Measurements from ENCODE around the gene TCTN3.

DNA sequence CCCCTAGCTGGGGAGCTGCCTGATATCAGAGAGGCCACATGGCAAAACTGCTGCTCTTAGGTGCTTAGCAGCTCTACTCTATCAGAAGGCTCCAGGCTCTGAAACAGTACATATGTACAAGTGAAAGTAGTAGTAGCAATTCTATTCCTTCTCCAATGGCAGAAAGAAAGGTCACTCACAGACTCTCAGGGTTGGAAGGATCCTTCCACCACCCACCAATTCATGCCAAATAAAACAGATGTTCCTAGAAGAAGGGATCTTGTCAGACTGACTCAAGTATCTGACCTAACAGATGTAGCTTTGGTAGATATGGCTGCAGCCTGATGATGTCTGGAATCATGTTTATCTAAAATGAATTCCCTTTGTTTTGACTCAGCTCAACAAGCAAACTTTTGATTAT lies 29.2 kb downstream of the TCTN3 start:
- TF ChIP-seq, protein P1, sequence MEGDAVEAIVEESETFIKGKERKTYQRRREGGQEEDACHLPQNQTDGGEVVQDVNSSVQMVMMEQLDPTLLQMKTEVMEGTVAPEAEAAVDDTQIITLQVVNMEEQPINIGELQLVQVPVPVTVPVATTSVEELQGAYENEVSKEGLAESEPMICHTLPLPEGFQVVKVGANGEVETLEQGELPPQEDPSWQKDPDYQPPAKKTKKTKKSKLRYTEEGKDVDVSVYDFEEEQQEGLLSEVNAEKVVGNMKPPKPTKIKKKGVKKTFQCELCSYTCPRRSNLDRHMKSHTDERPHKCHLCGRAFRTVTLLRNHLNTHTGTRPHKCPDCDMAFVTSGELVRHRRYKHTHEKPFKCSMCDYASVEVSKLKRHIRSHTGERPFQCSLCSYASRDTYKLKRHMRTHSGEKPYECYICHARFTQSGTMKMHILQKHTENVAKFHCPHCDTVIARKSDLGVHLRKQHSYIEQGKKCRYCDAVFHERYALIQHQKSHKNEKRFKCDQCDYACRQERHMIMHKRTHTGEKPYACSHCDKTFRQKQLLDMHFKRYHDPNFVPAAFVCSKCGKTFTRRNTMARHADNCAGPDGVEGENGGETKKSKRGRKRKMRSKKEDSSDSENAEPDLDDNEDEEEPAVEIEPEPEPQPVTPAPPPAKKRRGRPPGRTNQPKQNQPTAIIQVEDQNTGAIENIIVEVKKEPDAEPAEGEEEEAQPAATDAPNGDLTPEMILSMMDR (IDR thresholded peaks at IDR 0.05): no peak
- TF ChIP-seq EP300 (IDR thresholded peaks at IDR 0.05): no peak
- no peak for TF ChIP-seq POLR2A (IDR thresholded peaks at IDR 0.05)
- TF ChIP-seq POLR2AphosphoS5 (IDR thresholded peaks at IDR 0.05): no peak

Measured in gastroesophageal sphincter (tissue), 3 donors.